T-cell (primary cell): ENCODE results near the gene RNF126. TPM values are rescaled to one million over a fixed set of nuclear protein-coding genes. Genes with fewer than 3 reads are reported as not detected.

Experiments used
- ATAC-seq, 4 experiments: fragments of 200-7000 bp in 3 of 4; fragments of 150-1000 bp in 1 of 4; cut with Tn5 transposase; replicated peaks in 1 of 4; 1 replicate in 3 of 4; 2 replicates in 1 of 4; pipeline ENCODE4 v1.10.0; 2021; ENCODE audit warnings: moderate library complexity in 3 of 4, mild to moderate bottlenecking in 2 of 4, moderate number of reproducible peaks in 1 of 4
- CTCF ChIA-PET, 2 donors: fragments of 300-600 bp; sonication (Branson Sonifier 250); formaldehyde crosslinking; loops; one replicate each; lab custom pipeline; 2022; ENCODE audit warnings: antibody characterized with exemption in 2 of 2; lab: Charles Lee
- POLR2A ChIA-PET, 2 donors: fragments of 300-600 bp; sonication (Branson Sonifier 250); formaldehyde crosslinking; loops; one replicate each; lab custom pipeline; 2022; ENCODE audit warnings: antibody characterized with exemption in 2 of 2; lab: Charles Lee
- DNase-seq, 35 experiments: peaks; one replicate each; pipeline versions ENCODE4 v3.0.0 to v3.0.0-alpha.2; 2013 to 2023
- H3K27ac ChIP-seq: one replicate; pipeline ENCODE4 v1.5.1; 2013; ENCODE audit warnings: low read length
- H3K27me3 ChIP-seq, 2 experiments: replicated peaks in 1 of 2; 1 replicate in 1 of 2; 2 replicates in 1 of 2; pipeline versions ENCODE4 v1.6.1 to v1.7.0; 2013; ENCODE audit warnings: low read length in 1 of 2, mixed read lengths in 1 of 2; ENCODE audit not compliant: control insufficient read depth in 2 of 2, insufficient read depth in 2 of 2; ENCODE audit errors: extremely low read depth in 1 of 2
- H3K36me3 ChIP-seq, 2 donors: 1 replicate in 1 of 2; 2 replicates in 1 of 2; pipeline versions ENCODE4 v1.6.1 to v1.7.0; 2013; ENCODE audit warnings: low read length in 1 of 2; ENCODE audit not compliant: control insufficient read depth in 2 of 2, insufficient read depth in 1 of 2; ENCODE audit errors: extremely low read depth in 1 of 2
- H3K4me1 ChIP-seq, 2 experiments: 1 replicate in 1 of 2; 2 replicates in 1 of 2; pipeline versions ENCODE4 v1.6.1 to v1.7.0; 2013; ENCODE audit warnings: low read length in 2 of 2, mixed read lengths in 1 of 2; ENCODE audit not compliant: insufficient read depth in 2 of 2, control insufficient read depth in 1 of 2; ENCODE audit errors: extremely low read depth in 1 of 2
- H3K4me3 ChIP-seq, 2 donors: 1 replicate in 1 of 2; 2 replicates in 1 of 2; pipeline versions ENCODE4 v1.5.1 to v1.7.0; 2013; ENCODE audit warnings: mild to moderate bottlenecking in 2 of 2, low read length in 1 of 2, moderate library complexity in 1 of 2; ENCODE audit not compliant: control insufficient read depth in 1 of 2; ENCODE audit errors: extremely low read depth in 1 of 2
- H3K9me3 ChIP-seq: 2 replicates; pipeline ENCODE4 v1.7.0; 2013
- H3K27ac Mint-ChIP-seq, 2 donors: one replicate each; pipeline ENCODE4 v1.8.0; 2020 to 2021; ENCODE audit warnings: mild to moderate bottlenecking in 2 of 2, mixed read lengths in 2 of 2
- H3K27me3 Mint-ChIP-seq, 2 donors: one replicate each; pipeline ENCODE4 v1.8.0; 2021 to 2022; ENCODE audit warnings: mixed read lengths in 2 of 2
- H3K36me3 Mint-ChIP-seq: one replicate; pipeline ENCODE4 v1.8.0; 2021; ENCODE audit warnings: mixed read lengths
- H3K4me1 Mint-ChIP-seq, 3 donors: one replicate each; pipeline ENCODE4 v1.8.0; 2020 to 2022; ENCODE audit warnings: mixed read lengths in 3 of 3, mild to moderate bottlenecking in 1 of 3
- H3K4me3 Mint-ChIP-seq, 3 donors: one replicate each; pipeline ENCODE4 v1.8.0; 2020 to 2022; ENCODE audit warnings: mild to moderate bottlenecking in 3 of 3, mixed read lengths in 3 of 3, moderate library complexity in 3 of 3
- H3K9me3 Mint-ChIP-seq, 3 donors: one replicate each; pipeline ENCODE4 v1.8.0; 2020 to 2022; ENCODE audit warnings: mixed read lengths in 3 of 3
- WGBS: methylation state at CpG from one replicate; pipeline ENCODE4 v1.1.5; 2013; ENCODE audit warnings: missing lambda C conversion rate; ENCODE audit not compliant: insufficient coverage; 5-methylcytosine and 5-hydroxymethylcytosine counted together
- total RNA-seq, 35 experiments: library from RNA in 6 of 35; stranded (reverse) in 6 of 35; fragments of 120-200 nt in 1 of 35; gene quantifications; one replicate each; pipeline versions ENCODE4 v1.2.1 to v1.2.4 and lab custom pipeline; 2013 to 2026

RNF126 gene
- total RNA-seq, 5 donors from 2014 or later (not counting 1 experiment from before 2014, with no cell fraction given): 98.8 to 139 (median 118) TPM

DNA sequence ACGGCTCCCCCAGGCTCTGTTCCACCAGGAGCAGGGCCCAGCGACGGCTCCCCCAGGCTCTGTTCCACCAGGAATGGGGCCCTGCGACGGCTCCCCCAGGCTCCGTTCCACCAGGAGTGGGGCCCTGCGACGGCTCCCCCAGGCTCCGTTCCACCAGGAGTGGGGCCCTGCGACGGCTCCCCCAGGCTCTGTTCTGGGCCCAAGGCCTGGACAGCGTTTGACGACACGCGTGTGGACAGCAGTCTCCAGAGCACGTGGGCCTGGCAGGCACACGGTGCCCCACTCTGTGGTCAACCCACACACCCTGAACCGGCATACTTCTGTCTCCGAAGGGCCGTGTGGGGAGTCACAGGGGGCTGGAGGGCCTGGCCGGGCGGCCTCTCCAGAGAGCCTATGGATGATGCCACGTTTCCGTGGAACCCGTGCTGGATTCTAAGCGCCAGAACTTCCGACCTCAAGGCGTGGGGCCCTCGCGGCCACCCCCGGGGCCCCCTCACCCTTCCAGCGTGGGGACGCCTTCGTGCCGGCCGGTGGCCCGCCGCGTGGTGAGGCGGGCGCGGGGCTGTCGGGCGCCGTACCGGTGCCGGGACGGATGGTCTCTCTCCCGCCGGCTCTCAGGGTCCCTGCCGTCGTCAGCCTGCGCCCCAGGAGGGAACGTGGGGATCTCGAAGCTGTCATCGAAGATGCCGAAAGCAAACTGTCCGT is 11.7 kb downstream of the RNF126 start:
- H3K36me3 Mint-ChIP-seq: peaks cover 9% of the 10 kb centered on the region
- CTCF ChIA-PET: no interaction called here
- peaks cover 0 to 41% of the 10 kb centered on the region in 2 experiments for H3K4me1 ChIP-seq
- H3K9me3 Mint-ChIP-seq: no peaks in the 10 kb centered on the region
- H3K4me3 Mint-ChIP-seq: no peak overlapping the region
- no peaks in the 10 kb centered on the region for H3K27me3 ChIP-seq
- H3K27ac Mint-ChIP-seq: no peak overlapping the region
- POLR2A ChIA-PET: no interaction called here
- 95% methylated on average over 54 of the region's 58 CpGs for WGBS
- H3K9me3 ChIP-seq: no peaks in the 10 kb centered on the region
- H3K36me3 ChIP-seq: peaks cover 48 to 73% of the 10 kb centered on the region in 2 donors
- DNase-seq (no peak), ATAC-seq (no peak)
- peaks cover 16 to 28% (median 20%) of the 10 kb centered on the region in 3 donors for H3K4me1 Mint-ChIP-seq
- H3K27me3 Mint-ChIP-seq: no peaks in the 10 kb centered on the region
- no peak overlapping the region for H3K27ac ChIP-seq
- H3K4me3 ChIP-seq: no peak overlapping the region

DNA sequence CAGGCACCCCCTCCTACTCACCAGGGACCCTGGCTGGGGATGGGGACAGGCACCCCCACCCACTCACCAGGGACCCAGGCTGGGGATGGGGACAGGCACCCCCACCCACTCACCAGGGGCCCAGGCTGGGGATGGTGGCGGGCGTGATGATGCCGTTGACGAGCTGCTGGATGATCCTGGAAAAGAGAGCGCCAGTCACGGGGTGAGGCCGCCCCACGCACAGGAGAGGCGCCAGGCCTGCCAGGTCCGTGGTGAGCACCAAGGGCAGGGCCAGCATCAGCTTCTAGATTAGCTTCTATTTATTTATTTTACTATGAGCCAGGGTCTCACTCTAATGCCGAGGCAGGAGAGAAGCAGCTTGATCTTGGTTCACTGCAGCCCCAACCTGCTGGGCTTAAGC is 12.9 kb downstream of the RNF126 start:
- H3K27me3 Mint-ChIP-seq: no peaks in the 10 kb centered on the region
- H3K9me3 Mint-ChIP-seq: no peaks in the 10 kb centered on the region

DNA sequence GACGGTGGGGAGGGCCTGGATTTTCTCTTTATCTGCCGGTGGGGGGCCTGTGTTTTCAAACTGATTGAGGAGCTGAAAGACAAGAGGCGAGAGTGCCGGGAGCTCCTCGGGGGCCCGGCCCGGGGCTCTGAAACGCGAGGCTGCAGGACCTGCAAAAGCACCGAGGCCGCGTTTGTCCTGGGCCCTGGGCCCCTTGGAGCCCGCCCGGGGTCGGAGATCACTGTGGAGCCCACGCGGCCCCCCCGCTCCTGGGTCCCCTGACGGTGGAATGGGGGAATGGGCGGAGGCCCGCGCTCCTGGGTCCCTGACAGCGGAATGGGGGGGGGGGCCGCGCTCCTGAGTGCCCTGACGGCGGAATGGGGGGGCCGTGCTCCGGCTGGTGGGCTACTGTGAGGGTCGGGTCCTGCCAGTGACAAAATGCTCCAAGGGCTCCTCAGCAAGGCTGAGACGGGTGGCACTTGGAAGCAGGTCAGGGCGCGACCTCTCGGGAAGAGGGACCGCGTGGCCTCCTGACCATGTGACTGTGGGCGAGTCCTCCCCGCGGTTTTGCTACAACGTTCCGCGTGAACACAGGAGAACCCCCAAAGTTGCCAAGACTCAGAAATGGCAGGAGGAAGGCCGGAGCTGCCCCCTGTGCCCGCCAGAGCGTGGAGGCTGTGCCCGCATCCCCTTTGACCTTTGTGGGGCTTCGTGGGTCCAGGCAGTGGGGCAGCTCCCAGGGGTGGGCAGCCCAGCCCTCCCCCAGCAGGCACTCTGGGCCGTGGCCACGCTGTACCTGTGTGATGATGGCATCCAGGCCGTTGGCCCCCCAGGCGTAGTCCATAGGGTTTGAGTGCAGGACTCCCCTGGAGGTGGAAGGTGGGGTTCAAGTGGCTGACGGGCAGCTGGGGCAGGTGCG is 13.9 kb downstream of the RNF126 start:
- Mint-ChIP-seq H3K9me3 (no peaks in the 10 kb centered on the region), H3K36me3 (peaks cover 6% of the 10 kb centered on the region), H3K4me3 (no peak overlapping the region), H3K27ac (no peak overlapping the region), H3K4me1 (peaks cover 0 to 11% (median 4%) of the 10 kb centered on the region in 3 donors), H3K27me3 (no peaks in the 10 kb centered on the region)
- no peaks in the 10 kb centered on the region for H3K9me3 ChIP-seq
- ChIA-PET POLR2A (no interaction called here), CTCF (no interaction called here)
- H3K4me3 ChIP-seq: no peak overlapping the region
- no peak for ATAC-seq
- WGBS: 94% methylated on average over 34 of the region's 53 CpGs
- peaks cover 58 to 75% of the 10 kb centered on the region in 2 donors for H3K36me3 ChIP-seq
- no peaks in the 10 kb centered on the region for H3K27me3 ChIP-seq
- H3K4me1 ChIP-seq: peaks cover 0 to 22% of the 10 kb centered on the region in 2 experiments
- H3K27ac ChIP-seq: no peak overlapping the region
- DNase-seq: no peak

More for the DNA sequence above, 12.9 kb downstream of the RNF126 start:
- Mint-ChIP-seq H3K27ac (no peak overlapping the region), H3K4me3 (no peak overlapping the region), H3K36me3 (peaks cover 11% of the 10 kb centered on the region), H3K4me1 (peaks cover 7 to 17% (median 9%) of the 10 kb centered on the region in 3 donors)
- H3K27ac ChIP-seq: no peak overlapping the region
- no peaks in the 10 kb centered on the region for H3K27me3 ChIP-seq
- CTCF ChIA-PET: interaction anchor here in 1 of 2 donors (0.6 kb wide), 1 partner anchor 9 kb away, joined by 3 read pairs; no protein-coding TSS in a partner anchor
- DNase-seq (no peak), ATAC-seq (no peak)
- POLR2A ChIA-PET: interaction anchor here in 1 of 2 donors (0.7 kb wide), 1 partner anchor 1005 kb away, joined by 7 read pairs; no protein-coding TSS in a partner anchor
- H3K4me1 ChIP-seq: peaks cover 0 to 29% of the 10 kb centered on the region in 2 experiments
- no peaks in the 10 kb centered on the region for H3K9me3 ChIP-seq
- H3K4me3 ChIP-seq: no peak overlapping the region
- WGBS: 83% methylated on average over 6 of the region's 11 CpGs
- peaks cover 50 to 74% of the 10 kb centered on the region in 2 donors for H3K36me3 ChIP-seq

DNA sequence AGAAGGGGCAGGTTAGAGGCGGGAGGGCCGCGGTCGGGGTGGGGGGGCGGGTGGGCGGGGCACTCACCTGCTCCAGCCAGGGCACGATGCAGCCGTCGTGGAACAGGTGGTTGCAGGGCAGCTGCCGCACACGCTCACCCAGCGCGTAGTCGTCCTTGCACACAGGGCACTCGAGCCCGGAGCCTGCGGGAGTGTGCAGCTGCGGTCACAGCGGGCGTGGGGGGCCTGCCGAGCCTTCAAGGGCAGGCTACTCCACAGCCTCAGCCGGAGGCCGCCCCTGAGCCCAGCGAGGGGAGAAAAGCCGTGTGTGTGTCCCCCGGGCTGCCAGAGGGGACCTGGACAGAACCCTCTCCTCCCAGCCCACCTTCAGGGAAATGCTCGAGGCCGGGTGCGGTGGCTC is 14.7 kb downstream of the RNF126 start:
- Mint-ChIP-seq H3K27me3 (no peaks in the 10 kb centered on the region), H3K9me3 (no peaks in the 10 kb centered on the region), H3K4me3 (no peak overlapping the region), H3K36me3 (peaks cover 6% of the 10 kb centered on the region), H3K4me1 (peaks cover 0 to 4% (median 0%) of the 10 kb centered on the region in 3 donors), H3K27ac (no peak overlapping the region)
- Histone ChIP-seq H3K27ac (no peak overlapping the region), H3K27me3 (no peaks in the 10 kb centered on the region), H3K4me3 (no peak overlapping the region), H3K4me1 (peaks cover 0 to 13% of the 10 kb centered on the region in 2 experiments), H3K9me3 (no peaks in the 10 kb centered on the region), H3K36me3 (peaks cover 49 to 67% of the 10 kb centered on the region in 2 donors)
- ATAC-seq (no peak), DNase-seq (no peak)
- 91% methylated on average over 18 of the region's 29 CpGs for WGBS
- POLR2A ChIA-PET: no interaction called here
- CTCF ChIA-PET: no interaction called here

DNA sequence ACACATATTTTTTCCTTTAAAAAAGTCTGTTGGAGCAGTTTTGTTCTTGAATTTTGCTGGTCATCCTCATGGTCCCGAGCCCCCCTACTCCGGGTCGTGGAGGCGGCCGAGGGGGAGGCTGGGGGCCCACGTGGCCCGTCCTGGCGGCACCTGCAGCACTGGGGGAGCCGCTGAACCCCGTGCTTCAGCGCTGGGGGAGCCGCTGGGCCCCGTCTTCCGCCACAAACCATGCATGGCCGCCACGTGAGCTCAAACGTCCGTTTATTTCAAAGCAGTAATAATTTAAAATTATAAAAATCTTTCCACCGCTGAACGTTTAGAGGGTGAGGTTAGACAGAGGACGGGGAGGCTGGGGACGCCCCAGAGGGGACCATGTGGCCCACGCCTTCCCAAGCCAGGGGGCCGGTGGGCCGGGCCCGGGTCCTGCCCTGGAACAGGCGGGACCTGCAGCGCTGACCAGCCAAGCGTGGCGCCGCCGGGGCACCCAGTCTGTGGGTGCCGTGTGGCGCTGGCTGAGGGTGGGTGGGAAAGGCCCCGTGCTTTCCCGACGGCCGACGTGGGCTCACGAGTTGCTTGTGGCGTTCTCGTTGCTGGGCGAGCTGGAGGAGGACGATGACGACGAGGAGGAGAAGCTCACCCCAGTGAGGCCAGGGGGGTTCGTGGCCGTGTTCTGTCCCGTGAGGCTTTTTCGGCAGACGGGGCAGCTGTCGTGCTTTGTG is 15.3 kb downstream of the RNF126 start:
- peaks cover 44 to 61% of the 10 kb centered on the region in 2 donors for H3K36me3 ChIP-seq
- H3K9me3 Mint-ChIP-seq: no peaks in the 10 kb centered on the region
- ATAC-seq (no peak), DNase-seq (no peak)
- no peak overlapping the region for H3K4me3 ChIP-seq
- H3K27ac ChIP-seq: no peak overlapping the region
- H3K4me1 ChIP-seq: peaks cover 0 to 8% of the 10 kb centered on the region in 2 experiments
- no peaks in the 10 kb centered on the region for H3K27me3 Mint-ChIP-seq
- no peak overlapping the region for H3K27ac Mint-ChIP-seq
- CTCF ChIA-PET: no interaction called here
- H3K27me3 ChIP-seq: no peaks in the 10 kb centered on the region
- H3K4me1 Mint-ChIP-seq: peaks cover 0 to 2% (median 0%) of the 10 kb centered on the region in 3 donors
- WGBS: 93% methylated on average over 32 of the region's 52 CpGs
- POLR2A ChIA-PET: no interaction called here
- H3K36me3 Mint-ChIP-seq: peaks cover 6% of the 10 kb centered on the region
- H3K4me3 Mint-ChIP-seq: no peak overlapping the region
- no peaks in the 10 kb centered on the region for H3K9me3 ChIP-seq
